CD4-positive, alpha-beta T cell treated with Interleukin-4 for 1 hour (primary cell): Measurements from ENCODE around the gene IL10.
A peak's percentile ranks its signal among the peaks of the same experiment; 100 is the strongest.

Experiments
- DNase-seq, 2 donors: peaks; one replicate each; pipeline ENCODE4 v3.0.0-alpha.2; 2020 to 2022

IL10 gene

GRCh38 chr1:206772243-206772937 lies at the start of gene IL10:
IL10 (minus strand) TSS chr1:206772494; CDS start chr1:206772435, 59 bp downstream.
- DNase-seq, result no peak

GRCh38 chr1:206821493-206821892 lies 49.2 kb upstream of the IL10 start:
- DNase-seq, result no peak

GRCh38 chr1:206816390-206817287 lies 44.3 kb upstream of the IL10 start:
- DNase-seq, result peak; percentile 28 to 73

GRCh38 chr1:206814716-206815341 lies 42.5 kb upstream of the IL10 start:
- no peak for DNase-seq

- no peak for DNase-seq
Measured at GRCh38 chr1:206812471-206812870, 40.2 kb upstream of the IL10 start.

GRCh38 chr1:206809504-206810084 lies 37.3 kb upstream of the IL10 start:
- peak; percentile 54 to 56 for DNase-seq

GRCh38 chr1:206808615-206809014 lies 36.3 kb upstream of the IL10 start:
- DNase-seq, result peak; percentile 60 to 73

- DNase-seq, result no peak
Measured at GRCh38 chr1:206805357-206805756, 33.1 kb upstream of the IL10 start.

- DNase-seq, result no peak
Measured at GRCh38 chr1:206804156-206804737, 32.0 kb upstream of the IL10 start.

- peak; percentile 86 to 90 for DNase-seq
Measured at GRCh38 chr1:206803221-206803730, 31.0 kb upstream of the IL10 start.

GRCh38 chr1:206802401-206802800 lies 30.1 kb upstream of the IL10 start:
- DNase-seq, result no peak

- DNase-seq, result no peak
Measured at GRCh38 chr1:206801467-206801866, 29.2 kb upstream of the IL10 start.

- DNase-seq, result no peak
Measured at GRCh38 chr1:206800891-206801290, 28.6 kb upstream of the IL10 start.

- no peak for DNase-seq
Measured at GRCh38 chr1:206800411-206800810, 28.1 kb upstream of the IL10 start.

- no peak for DNase-seq
Measured at GRCh38 chr1:206799311-206799710, 27.0 kb upstream of the IL10 start.

- DNase-seq, result no peak
Measured at GRCh38 chr1:206798384-206798996, 26.2 kb upstream of the IL10 start.

- peak; percentile 38 to 47 for DNase-seq
Measured at GRCh38 chr1:206797534-206798383, 25.5 kb upstream of the IL10 start.

- DNase-seq, result peak in 1 of 2 donors; percentile 32
Measured at GRCh38 chr1:206796981-206797402, 24.7 kb upstream of the IL10 start.

- DNase-seq, result no peak
Measured at GRCh38 chr1:206796116-206796515, 23.8 kb upstream of the IL10 start.

GRCh38 chr1:206794294-206794908 lies 22.1 kb upstream of the IL10 start:
- peak; percentile 34 to 40 for DNase-seq

GRCh38 chr1:206793620-206794019 lies 21.3 kb upstream of the IL10 start:
- no peak for DNase-seq
